ENCODE results near the gene CLEC3B. TPM values are rescaled to one million over a fixed set of nuclear protein-coding genes. Genes with fewer than 3 reads are reported as not detected.

CLEC3B gene
- total RNA-seq, 1 donor from 2014 or later, result 217 TPM

- Histone ChIP-seq H3K36me3 (peaks cover 12% of the 10 kb centered on the region), H3K27me3 (ENCODE audit: low read depth) (no peaks in the 10 kb centered on the region), H3K9me3 (no peaks in the 10 kb centered on the region), H3K4me1 (peaks cover 56% of the 10 kb centered on the region), H3K4me3 (peak overlapping the region; percentile 42), H3K27ac (peak overlapping the region; percentile 76)
- DNase-seq, result peak; percentile 88
- TF ChIP-seq CTCF (IDR thresholded peaks at IDR 0.05), result no peak
- intact Hi-C loops (cut with DNase I), result no loop called here
- peak; percentile 61 to 79 for ATAC-seq
Observed at GRCh38 chr3:45034612-45035252, 8.6 kb downstream of the CLEC3B start.

GRCh38 chr3:45035441-45036301, 9.6 kb downstream of the CLEC3B start:
- no peak for TF ChIP-seq CTCF (IDR thresholded peaks at IDR 0.05)
- H3K9me3 ChIP-seq, result no peaks in the 10 kb centered on the region
- H3K27ac ChIP-seq, result peak overlapping the region; percentile 76
- peaks cover 50% of the 10 kb centered on the region for H3K4me1 ChIP-seq
- intact Hi-C loops (cut with DNase I), result no loop called here
- peaks cover 12% of the 10 kb centered on the region for H3K36me3 ChIP-seq
- H3K4me3 ChIP-seq, result peak overlapping the region; percentile 42
- DNase-seq (peak; percentile 54), ATAC-seq (peak; percentile 6 to 35)
- H3K27me3 ChIP-seq (ENCODE audit: low read depth), result no peaks in the 10 kb centered on the region

- intact Hi-C loops (cut with DNase I), result no loop called here
- TF ChIP-seq CTCF (IDR thresholded peaks at IDR 0.05), result peak; percentile 90
- peak; percentile 86 to 91 for ATAC-seq
- Histone ChIP-seq H3K27me3 (ENCODE audit: low read depth) (no peaks in the 10 kb centered on the region), H3K9me3 (no peaks in the 10 kb centered on the region), H3K4me3 (no peak overlapping the region), H3K27ac (peak overlapping the region; percentile 21), H3K36me3 (no peaks in the 10 kb centered on the region), H3K4me1 (peaks cover 64% of the 10 kb centered on the region)
- peak; percentile 91 for DNase-seq
Observed at GRCh38 chr3:45037720-45038455, 11.8 kb downstream of the CLEC3B start.

- Histone ChIP-seq H3K27ac (no peak overlapping the region), H3K4me3 (no peak overlapping the region), H3K4me1 (peaks cover 34% of the 10 kb centered on the region), H3K27me3 (ENCODE audit: low read depth) (no peaks in the 10 kb centered on the region), H3K36me3 (no peaks in the 10 kb centered on the region), H3K9me3 (no peaks in the 10 kb centered on the region)
- intact Hi-C loops (cut with DNase I), result loop anchor here (5.0 kb wide), 1 partner anchor 166 kb away; no protein-coding TSS in a partner anchor
- no peak for TF ChIP-seq CTCF (IDR thresholded peaks at IDR 0.05)
- DNase-seq, result no peak
- no peak for ATAC-seq
Observed at GRCh38 chr3:45041666-45042065, 15.6 kb downstream of the CLEC3B start.

GRCh38 chr3:45042162-45042561, 16.1 kb downstream of the CLEC3B start:
- Histone ChIP-seq H3K9me3 (no peaks in the 10 kb centered on the region), H3K4me1 (peaks cover 30% of the 10 kb centered on the region), H3K27ac (no peak overlapping the region), H3K27me3 (ENCODE audit: low read depth) (no peaks in the 10 kb centered on the region), H3K36me3 (no peaks in the 10 kb centered on the region), H3K4me3 (no peak overlapping the region)
- intact Hi-C loops (cut with DNase I), result loop anchor here (5.0 kb wide), 1 partner anchor 165 kb away; no protein-coding TSS in a partner anchor
- ATAC-seq (no peak), DNase-seq (no peak)
- no peak for TF ChIP-seq CTCF (IDR thresholded peaks at IDR 0.05)

All from lower lobe of right lung (tissue), 2 donors.